Measurements from ENCODE around the gene CBFB. TPM values are rescaled to one million over a fixed set of nuclear protein-coding genes. Genes with fewer than 3 reads are reported as not detected.
"Not testable (repeated sequence)": the region's sequence is repeated elsewhere in the genome, so short reads cannot be mapped to it uniquely, and the experiment has no call there.

Gene CBFB
- total RNA-seq, 2 donors from 2014 or later: 78.5 to 85.4 TPM

GRCh38 chr16:67039260-67040020 is 10.5 kb downstream of the CBFB start:
- DNase-seq (no peak), ATAC-seq (no peak)
- no peaks in the 10 kb centered on the region for H3K9me3 ChIP-seq (ENCODE audit: control insufficient read depth, low read length, poor library complexity, severe bottlenecking)
- H3K36me3 Mint-ChIP-seq (ENCODE audit: low read depth): peaks cover 1% of the 10 kb centered on the region
- H3K27ac Mint-ChIP-seq: no peak overlapping the region
- peaks cover 30% of the 10 kb centered on the region for H3K4me1 Mint-ChIP-seq
- H3K27me3 Mint-ChIP-seq: no peaks in the 10 kb centered on the region
- no peak overlapping the region for H3K4me3 Mint-ChIP-seq

DNA sequence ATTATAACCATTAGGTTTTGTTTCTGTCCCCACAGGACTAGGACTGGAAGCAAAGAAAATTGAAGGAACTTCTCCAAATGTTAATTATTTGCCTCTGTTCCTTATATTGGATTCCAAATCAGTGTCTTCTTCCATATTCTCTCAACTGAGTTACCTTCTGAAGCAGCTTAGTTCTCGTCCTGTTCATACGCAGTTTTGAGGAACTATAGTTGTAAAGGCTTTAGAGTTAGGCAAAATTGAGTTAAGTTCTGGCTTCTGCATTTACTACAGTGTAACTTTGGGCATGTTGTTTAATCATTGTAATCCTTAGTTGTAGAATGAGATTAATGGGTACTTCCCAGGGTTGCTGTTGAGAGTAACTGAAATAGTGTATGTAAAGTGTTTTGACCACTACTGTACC is 11.2 kb downstream of the CBFB start:
- peaks cover 24% of the 10 kb centered on the region for H3K4me1 Mint-ChIP-seq
- no peaks in the 10 kb centered on the region for H3K9me3 ChIP-seq (ENCODE audit: control insufficient read depth, low read length, poor library complexity, severe bottlenecking)
- no peak for ATAC-seq
- H3K27me3 Mint-ChIP-seq: no peaks in the 10 kb centered on the region
- no peak for DNase-seq
- H3K4me3 Mint-ChIP-seq: no peak overlapping the region
- peak overlapping the region; percentile 66 for H3K27ac Mint-ChIP-seq
- H3K36me3 Mint-ChIP-seq (ENCODE audit: low read depth): no peaks in the 10 kb centered on the region

DNA sequence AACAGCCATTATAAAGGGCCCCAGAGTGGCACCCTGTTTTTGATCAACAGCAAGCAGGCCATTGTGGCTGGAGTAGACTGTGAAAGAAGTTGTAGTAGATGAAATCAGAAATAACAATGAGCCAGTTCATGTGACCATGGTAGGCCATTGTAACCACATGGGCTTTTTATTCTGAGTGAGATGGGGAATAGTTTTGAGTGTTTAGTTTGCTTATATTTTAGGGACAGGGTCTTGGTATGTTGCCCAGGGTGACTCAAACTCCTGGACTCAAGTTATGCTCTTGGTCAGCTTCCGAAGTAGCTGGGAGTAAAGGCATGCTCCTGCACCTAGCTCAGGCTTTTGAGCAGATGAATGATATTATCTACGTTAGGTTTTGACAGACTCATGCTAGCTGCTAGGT is 12.0 kb downstream of the CBFB start:
- H3K36me3 Mint-ChIP-seq (ENCODE audit: low read depth): no peaks in the 10 kb centered on the region
- H3K27ac Mint-ChIP-seq: peak overlapping the region; percentile 66
- peak overlapping the region; percentile 10 for H3K4me3 Mint-ChIP-seq
- no peaks in the 10 kb centered on the region for H3K27me3 Mint-ChIP-seq
- no peaks in the 10 kb centered on the region for H3K9me3 ChIP-seq (ENCODE audit: control insufficient read depth, low read length, poor library complexity, severe bottlenecking)
- ATAC-seq: no peak
- DNase-seq: no peak
- H3K4me1 Mint-ChIP-seq: peaks cover 21% of the 10 kb centered on the region

- DNase-seq; ATAC-seq; H3K9me3 ChIP-seq (ENCODE audit: control insufficient read depth, low read length, poor library complexity, severe bottlenecking); H3K27me3 Mint-ChIP-seq; H3K27ac Mint-ChIP-seq; H3K36me3 Mint-ChIP-seq (ENCODE audit: low read depth): not testable (repeated sequence)
- Mint-ChIP-seq H3K4me3 (peak overlapping the region; percentile 58), H3K4me1 (peaks cover 19% of the 10 kb centered on the region)
Observed at GRCh38 chr16:67041520-67041919, 12.6 kb downstream of the CBFB start.

DNA sequence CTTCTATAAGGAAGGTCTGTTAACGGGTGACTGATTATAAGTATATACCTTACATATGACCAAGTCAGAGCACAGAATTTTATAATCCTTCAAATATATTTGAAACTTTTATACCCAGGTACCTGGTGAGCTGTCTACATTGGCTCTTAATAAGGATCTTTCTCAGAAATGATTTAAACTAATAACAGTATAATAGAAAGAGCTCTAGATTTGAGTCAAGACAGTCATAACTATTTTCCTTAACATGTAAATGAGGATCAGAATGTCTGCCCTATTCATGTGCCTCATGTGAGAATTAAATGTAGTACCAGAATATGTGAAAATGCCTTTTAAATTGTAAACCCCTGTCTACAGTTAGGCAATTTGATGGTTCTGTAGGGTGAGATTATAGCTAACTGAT is 14.5 kb downstream of the CBFB start:
- Mint-ChIP-seq H3K27me3 (no peaks in the 10 kb centered on the region), H3K36me3 (ENCODE audit: low read depth) (no peaks in the 10 kb centered on the region), H3K4me1 (peaks cover 19% of the 10 kb centered on the region), H3K4me3 (no peak overlapping the region), H3K27ac (no peak overlapping the region)
- H3K9me3 ChIP-seq (ENCODE audit: control insufficient read depth, low read length, poor library complexity, severe bottlenecking): no peaks in the 10 kb centered on the region
- no peak for ATAC-seq
- no peak for DNase-seq

DNA sequence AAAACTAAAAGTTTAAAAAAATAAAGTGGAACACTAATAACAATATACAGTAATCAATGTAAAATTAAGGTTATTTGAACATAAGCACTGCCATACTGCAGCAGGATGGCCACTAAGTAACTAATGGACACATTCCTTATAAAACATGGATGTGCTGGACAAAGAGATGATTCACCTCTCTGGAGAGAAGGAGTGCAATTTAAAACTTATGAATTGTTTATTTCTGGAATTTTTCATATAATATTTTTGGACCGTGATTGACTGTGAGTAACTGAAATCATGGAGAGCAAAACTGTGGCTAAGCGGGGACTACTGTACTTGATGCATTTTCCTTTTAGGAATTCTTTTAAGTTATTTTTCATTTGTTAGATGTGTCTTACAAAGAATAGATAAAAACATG is 21.8 kb downstream of the CBFB start:
- Mint-ChIP-seq H3K4me1 (peaks cover 23% of the 10 kb centered on the region), H3K36me3 (ENCODE audit: low read depth) (peaks cover 3% of the 10 kb centered on the region), H3K27ac (no peak overlapping the region), H3K4me3 (no peak overlapping the region), H3K27me3 (no peaks in the 10 kb centered on the region)
- no peak for ATAC-seq
- DNase-seq: no peak
- H3K9me3 ChIP-seq (ENCODE audit: control insufficient read depth, low read length, poor library complexity, severe bottlenecking): no peaks in the 10 kb centered on the region

- H3K4me3 Mint-ChIP-seq: peak overlapping the region; percentile 89
Observed at GRCh38 chr16:67052399-67052798, 23.4 kb downstream of the CBFB start.

DNA sequence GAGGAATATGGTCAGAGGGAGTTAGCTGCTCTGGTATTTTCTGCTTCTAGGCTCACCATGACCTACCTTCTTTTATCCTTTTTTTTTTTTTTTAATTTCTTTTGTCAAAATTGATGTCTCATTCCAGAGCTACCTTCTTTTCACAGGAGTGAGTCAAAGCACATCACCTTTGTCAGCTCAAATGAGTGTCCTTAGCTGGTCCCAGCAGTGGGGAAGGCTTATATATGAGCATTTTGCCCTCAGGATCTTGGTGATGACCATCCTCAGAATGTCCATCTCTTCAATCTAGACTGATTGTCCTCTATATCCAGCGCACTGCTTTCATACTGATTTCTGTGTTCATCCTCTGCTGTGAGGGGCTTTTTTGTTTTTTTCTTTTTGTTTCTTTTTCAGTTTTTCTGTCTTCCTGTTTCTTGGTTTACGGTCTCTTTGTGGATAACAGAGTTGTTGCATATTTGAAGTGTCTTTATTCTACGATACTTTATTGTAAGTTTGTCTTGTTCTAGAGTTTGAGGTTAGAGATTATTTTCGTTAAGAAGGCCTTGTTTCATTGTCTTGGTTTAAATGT is 24.9 kb downstream of the CBFB start:
- Mint-ChIP-seq H3K4me3 (peak overlapping the region; percentile 89), H3K27ac (peak overlapping the region; percentile 98), H3K4me1 (peaks cover 27% of the 10 kb centered on the region), H3K27me3 (no peaks in the 10 kb centered on the region), H3K36me3 (ENCODE audit: low read depth) (peaks cover 3% of the 10 kb centered on the region)
- H3K9me3 ChIP-seq (ENCODE audit: control insufficient read depth, low read length, poor library complexity, severe bottlenecking): no peaks in the 10 kb centered on the region
- ATAC-seq (peak; percentile 18), DNase-seq (no peak)

More at GRCh38 chr16:67052399-67052798, 23.4 kb downstream of the CBFB start:
- no peak for DNase-seq
- Mint-ChIP-seq H3K27me3 (no peaks in the 10 kb centered on the region), H3K36me3 (ENCODE audit: low read depth) (peaks cover 3% of the 10 kb centered on the region), H3K27ac (peak overlapping the region; percentile 98), H3K4me1 (peaks cover 27% of the 10 kb centered on the region)
- H3K9me3 ChIP-seq (ENCODE audit: control insufficient read depth, low read length, poor library complexity, severe bottlenecking): no peaks in the 10 kb centered on the region
- peak; percentile 43 for ATAC-seq

DNA sequence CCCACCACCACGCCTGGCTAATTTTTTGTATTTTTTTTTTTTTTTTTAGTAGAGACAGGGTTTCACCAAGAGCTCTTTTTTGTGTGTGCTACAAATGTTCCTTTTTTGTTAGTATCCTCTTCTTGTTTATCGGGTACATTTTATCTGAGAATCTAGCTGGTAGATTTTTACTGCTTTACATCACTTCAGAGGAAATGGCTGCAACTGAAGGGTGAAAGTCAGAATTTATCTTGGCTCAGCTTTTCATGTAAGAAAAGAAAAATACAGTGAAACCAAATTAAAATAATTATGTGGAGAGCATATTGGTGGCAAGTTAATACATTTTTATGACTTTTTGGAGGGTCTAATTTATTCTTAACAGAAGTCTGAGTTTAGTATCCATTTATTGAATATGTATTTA is 26.0 kb downstream of the CBFB start:
- no peak for ATAC-seq
- Mint-ChIP-seq H3K36me3 (ENCODE audit: low read depth) (peaks cover 3% of the 10 kb centered on the region), H3K27ac (peak overlapping the region; percentile 98), H3K27me3 (no peaks in the 10 kb centered on the region), H3K4me1 (peaks cover 29% of the 10 kb centered on the region), H3K4me3 (no peak overlapping the region)
- no peak for DNase-seq
- no peaks in the 10 kb centered on the region for H3K9me3 ChIP-seq (ENCODE audit: control insufficient read depth, low read length, poor library complexity, severe bottlenecking)

DNA sequence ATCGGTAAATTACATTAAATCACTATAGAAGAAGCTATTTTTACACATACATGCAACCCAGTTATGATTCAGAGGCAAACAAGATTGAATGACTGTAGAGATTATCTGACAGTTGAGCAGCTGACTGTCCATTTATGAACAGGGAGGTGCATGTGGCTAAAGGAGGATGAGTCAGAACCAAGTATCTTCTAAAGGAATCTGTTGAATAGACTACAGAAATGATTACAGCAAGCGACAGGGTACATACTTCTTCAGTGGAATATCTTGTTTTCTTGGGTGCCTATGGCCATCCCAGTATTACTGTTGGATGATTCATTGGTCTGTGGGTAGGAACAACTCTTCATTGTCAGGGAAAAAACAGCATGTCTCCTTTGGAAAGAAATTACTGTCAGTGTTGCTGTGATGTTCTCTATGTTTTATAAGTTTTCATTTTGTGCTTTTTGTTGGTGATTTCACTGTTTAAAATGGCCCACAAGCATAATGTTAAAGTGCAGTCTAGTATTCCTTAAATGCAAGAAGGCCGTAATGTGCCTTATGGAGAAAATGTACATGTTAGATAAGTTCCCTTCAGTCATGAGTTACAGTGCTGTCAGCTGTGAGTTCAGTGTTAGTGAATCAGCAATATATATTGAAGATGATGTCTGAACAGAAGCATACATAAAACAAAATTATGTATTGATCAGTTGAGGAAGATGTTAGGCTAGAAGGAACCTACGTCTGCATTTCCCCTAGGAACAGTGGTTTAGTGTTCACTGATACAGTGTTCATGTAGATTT is 27.0 kb downstream of the CBFB start:
- H3K36me3 Mint-ChIP-seq (ENCODE audit: low read depth): peaks cover 3% of the 10 kb centered on the region
- no peak for ATAC-seq
- H3K4me3 Mint-ChIP-seq: no peak overlapping the region
- DNase-seq: no peak
- H3K27ac Mint-ChIP-seq: peak overlapping the region; percentile 98
- H3K9me3 ChIP-seq (ENCODE audit: control insufficient read depth, low read length, poor library complexity, severe bottlenecking): no peaks in the 10 kb centered on the region
- H3K27me3 Mint-ChIP-seq: no peaks in the 10 kb centered on the region
- peaks cover 35% of the 10 kb centered on the region for H3K4me1 Mint-ChIP-seq

DNA sequence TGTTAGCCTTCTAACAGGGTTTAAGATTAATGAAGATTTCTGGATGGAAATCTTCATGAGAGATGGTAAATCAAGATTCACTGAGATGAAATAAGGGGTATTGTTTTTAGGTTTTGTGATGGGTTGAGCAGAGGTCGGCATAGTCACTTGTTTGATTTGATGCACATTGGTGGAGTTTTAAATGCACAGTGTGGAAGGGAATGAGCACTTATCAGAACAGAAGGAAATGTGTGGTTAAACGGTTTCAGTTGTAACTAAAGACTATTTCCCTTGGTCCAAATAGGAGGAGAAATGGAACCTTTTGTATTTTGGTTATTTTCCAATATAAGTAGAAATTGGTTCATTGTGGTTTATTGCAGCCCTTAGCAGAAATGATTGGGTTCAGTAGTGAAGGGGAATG is 34.1 kb downstream of the CBFB start:
- no peaks in the 10 kb centered on the region for H3K9me3 ChIP-seq (ENCODE audit: control insufficient read depth, low read length, poor library complexity, severe bottlenecking)
- Mint-ChIP-seq H3K4me3 (peak overlapping the region; percentile 63), H3K4me1 (peaks cover 14% of the 10 kb centered on the region), H3K27me3 (no peaks in the 10 kb centered on the region), H3K36me3 (ENCODE audit: low read depth) (no peaks in the 10 kb centered on the region), H3K27ac (no peak overlapping the region)
- DNase-seq (no peak), ATAC-seq (no peak)

DNA sequence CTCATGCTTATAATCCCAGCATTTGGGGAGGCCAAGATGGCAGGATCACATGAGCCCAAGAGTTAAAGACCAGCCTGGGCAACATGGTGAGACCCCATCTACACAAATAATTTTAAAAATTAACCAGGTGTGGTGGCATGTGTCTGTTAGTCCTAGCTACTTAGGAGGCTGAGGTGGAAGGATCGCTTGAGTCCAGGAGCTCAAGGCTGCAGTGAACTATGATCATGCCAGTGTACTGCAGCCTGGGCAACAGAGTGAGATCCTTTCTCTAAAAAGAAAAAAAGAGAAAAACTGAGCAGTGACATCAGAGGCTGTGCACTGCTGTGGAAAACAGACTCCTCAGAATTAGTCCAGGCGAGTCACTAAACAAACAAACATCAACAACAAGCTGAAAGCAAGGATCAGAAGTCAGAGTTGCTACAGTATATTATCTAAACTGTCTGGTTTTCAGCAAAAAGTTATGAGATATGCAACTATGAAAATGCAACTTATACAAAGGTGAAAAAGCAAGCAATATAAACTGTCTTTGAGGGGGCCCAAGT is 39.3 kb downstream of the CBFB start:
- Mint-ChIP-seq H3K36me3 (ENCODE audit: low read depth) (peaks cover 4% of the 10 kb centered on the region), H3K4me1 (peaks cover 4% of the 10 kb centered on the region), H3K27ac (peak overlapping the region; percentile 75), H3K4me3 (no peak overlapping the region), H3K27me3 (no peaks in the 10 kb centered on the region)
- no peaks in the 10 kb centered on the region for H3K9me3 ChIP-seq (ENCODE audit: control insufficient read depth, low read length, poor library complexity, severe bottlenecking)
- DNase-seq (no peak), ATAC-seq (no peak)

- Mint-ChIP-seq H3K4me1 (peaks cover 4% of the 10 kb centered on the region), H3K27me3 (no peaks in the 10 kb centered on the region), H3K27ac (peak overlapping the region; percentile 43), H3K36me3 (ENCODE audit: low read depth) (peaks cover 4% of the 10 kb centered on the region), H3K4me3 (no peak overlapping the region)
- ATAC-seq (no peak), DNase-seq (no peak)
- H3K9me3 ChIP-seq (ENCODE audit: control insufficient read depth, low read length, poor library complexity, severe bottlenecking): no peaks in the 10 kb centered on the region
Observed at GRCh38 chr16:67071476-67072048, 42.6 kb downstream of the CBFB start.
